Natural killer cell treated with Interleukin-12 subunit alpha and Interleukin-12 subunit beta and Interleukin-15 and Interleukin-18, amount 100 ng/mL, for 72 hours (primary cell): Measurements from ENCODE around the gene ANKRD7. TPM values are rescaled to one million over a fixed set of nuclear protein-coding genes. Genes with fewer than 3 reads are reported as not detected.

Source experiments
- ATAC-seq, 2 donors: fragments of 150-1000 bp; cut with Tn5 transposase in 1 of 2; sonication (Bioruptor Pico), chemical (Tn5 transposase) in 1 of 2; 2 replicates each; pipeline ENCODE4 v1.10.0; 2021
- DNase-seq: peaks from one replicate; pipeline ENCODE4 v3.0.0; 2022; ENCODE audit warnings: low spot score
- H3K27ac Mint-ChIP-seq, 2 donors: 1 replicate in 1 of 2; 2 replicates in 1 of 2; pipeline ENCODE4 v1.8.0; 2022; ENCODE audit warnings: mixed read lengths in 2 of 2, mild to moderate bottlenecking in 1 of 2, moderate library complexity in 1 of 2
- H3K27me3 Mint-ChIP-seq, 2 donors: 1 replicate in 1 of 2; 2 replicates in 1 of 2; pipeline ENCODE4 v1.8.0; 2022; ENCODE audit warnings: mixed read lengths in 2 of 2
- H3K36me3 Mint-ChIP-seq: one replicate; pipeline ENCODE4 v1.8.0; 2022; ENCODE audit warnings: mixed read lengths
- H3K4me1 Mint-ChIP-seq, 2 donors: 1 replicate in 1 of 2; 2 replicates in 1 of 2; pipeline ENCODE4 v1.8.0; 2022; ENCODE audit warnings: low read depth in 2 of 2, mixed read lengths in 2 of 2, mild to moderate bottlenecking in 1 of 2
- H3K4me3 Mint-ChIP-seq: one replicate; pipeline ENCODE4 v1.8.0; 2022; ENCODE audit warnings: mixed read lengths
- H3K9me3 Mint-ChIP-seq: 2 replicates; pipeline ENCODE4 v1.8.0; 2022; ENCODE audit warnings: mixed read lengths
- total RNA-seq, 2 donors: library from RNA; stranded (reverse); gene quantifications; one replicate each; pipeline ENCODE4 v1.2.3, GENCODE V29; 2022

Gene ANKRD7
- total RNA-seq, 2 donors from 2014 or later: not detected

DNA sequence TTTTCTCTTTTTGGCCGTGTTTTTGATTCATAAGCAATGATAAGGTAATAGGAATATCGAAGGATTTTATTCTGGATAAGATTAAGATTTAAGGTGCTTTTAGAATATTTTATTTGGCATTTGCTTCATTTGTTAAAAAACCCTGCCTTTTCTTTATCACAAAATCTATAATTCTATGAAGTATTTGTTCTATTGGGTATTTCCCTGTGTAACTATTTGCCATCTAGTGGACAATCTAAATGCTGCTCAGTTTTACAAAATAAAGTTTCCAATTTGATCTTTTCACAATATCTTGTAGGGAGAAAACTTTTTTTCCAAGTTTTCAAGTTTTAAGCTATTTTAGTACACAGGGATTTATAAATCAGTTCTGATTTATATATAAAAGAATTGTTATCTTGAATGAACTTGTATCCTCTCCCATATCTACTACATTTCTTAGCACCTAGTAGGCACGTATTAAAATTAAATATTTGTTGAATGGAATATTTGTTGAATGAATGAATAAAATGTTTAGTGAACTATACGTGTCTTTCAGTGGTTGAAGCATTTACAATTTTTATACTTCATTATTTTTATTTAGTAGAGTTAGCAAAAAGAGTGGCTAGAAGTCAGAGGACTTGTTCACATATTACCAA lies 26.5 kb downstream of the ANKRD7 start:
- H3K4me3 Mint-ChIP-seq: no peak overlapping the region
- peaks cover 3 to 18% of the 10 kb centered on the region in 2 donors for H3K27me3 Mint-ChIP-seq
- H3K36me3 Mint-ChIP-seq: no peaks in the 10 kb centered on the region
- DNase-seq: no peak
- H3K4me1 Mint-ChIP-seq: no peaks in the 10 kb centered on the region
- ATAC-seq: no peak
- H3K9me3 Mint-ChIP-seq: no peaks in the 10 kb centered on the region
- no peak overlapping the region for H3K27ac Mint-ChIP-seq

DNA sequence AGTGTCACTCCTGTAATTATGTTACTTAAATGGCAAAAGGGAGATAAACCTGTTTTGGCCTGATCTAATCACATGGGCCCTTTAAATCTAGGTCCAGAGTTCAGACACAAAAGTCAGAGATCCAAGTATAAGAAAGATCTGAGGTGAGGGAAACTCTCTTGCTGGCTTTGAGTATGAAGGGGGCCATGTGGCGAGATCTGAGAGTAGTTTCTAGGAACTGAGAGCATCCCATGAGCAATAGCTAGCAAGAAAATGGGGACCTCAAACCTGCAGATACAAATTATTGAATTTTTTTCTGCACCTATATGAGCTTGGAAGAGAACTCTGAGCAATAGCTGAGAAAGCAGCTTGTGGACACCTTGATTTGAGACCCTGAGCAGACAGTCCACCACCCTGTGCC lies 27.6 kb downstream of the ANKRD7 start:
- H3K4me3 Mint-ChIP-seq: no peak overlapping the region
- DNase-seq (no peak), ATAC-seq (no peak)
- no peaks in the 10 kb centered on the region for H3K4me1 Mint-ChIP-seq
- no peaks in the 10 kb centered on the region for H3K36me3 Mint-ChIP-seq
- H3K9me3 Mint-ChIP-seq: no peaks in the 10 kb centered on the region
- no peak overlapping the region for H3K27ac Mint-ChIP-seq
- H3K27me3 Mint-ChIP-seq: peaks cover 3 to 18% of the 10 kb centered on the region in 2 donors

DNA sequence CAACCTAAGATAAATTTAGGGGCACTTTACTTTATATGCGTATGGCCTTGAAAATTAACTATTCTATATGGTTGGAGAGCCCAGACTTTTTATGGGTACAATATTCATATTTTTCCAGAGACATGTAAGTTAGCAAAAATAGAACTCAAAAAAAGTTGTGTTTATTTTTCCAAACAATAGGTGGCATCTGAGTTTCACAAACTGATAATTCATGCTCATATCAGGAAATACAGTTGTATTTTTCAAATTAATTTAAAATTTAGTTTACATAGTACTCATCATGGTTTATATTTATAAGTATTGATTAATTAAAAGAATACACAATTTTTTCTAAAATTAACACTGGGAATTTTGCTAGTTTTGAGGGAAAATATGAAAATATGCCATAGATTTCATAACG lies 34.6 kb downstream of the ANKRD7 start:
- ATAC-seq (no peak), DNase-seq (no peak)
- Mint-ChIP-seq H3K4me1 (no peaks in the 10 kb centered on the region), H3K36me3 (no peaks in the 10 kb centered on the region), H3K27me3 (peaks cover 5 to 11% of the 10 kb centered on the region in 2 donors), H3K9me3 (no peaks in the 10 kb centered on the region), H3K27ac (no peak overlapping the region), H3K4me3 (no peak overlapping the region)

DNA sequence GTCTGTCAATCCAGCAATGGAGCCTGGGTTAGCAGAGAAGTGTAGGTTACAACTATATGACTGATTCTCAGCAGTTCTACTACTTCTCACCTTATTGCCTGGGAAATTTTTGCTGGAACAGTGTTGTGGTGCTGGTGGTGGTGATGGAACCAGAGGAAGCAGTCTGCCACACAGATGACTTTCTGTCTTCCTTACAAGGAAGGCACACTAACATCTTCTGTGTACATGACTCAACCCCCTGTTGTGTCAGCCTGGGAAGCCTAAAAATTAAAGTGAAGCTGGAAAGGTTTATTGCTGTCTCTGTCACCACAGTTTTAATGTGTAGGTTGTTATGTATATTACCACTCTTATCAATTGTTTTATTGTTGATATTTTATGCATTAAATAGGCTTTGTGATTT lies 40.3 kb downstream of the ANKRD7 start:
- no peak overlapping the region for H3K27ac Mint-ChIP-seq
- H3K27me3 Mint-ChIP-seq: peaks cover 9 to 29% of the 10 kb centered on the region in 2 donors
- no peak for DNase-seq
- H3K36me3 Mint-ChIP-seq: no peaks in the 10 kb centered on the region
- peaks cover 3% of the 10 kb centered on the region for H3K9me3 Mint-ChIP-seq
- no peak overlapping the region for H3K4me3 Mint-ChIP-seq
- ATAC-seq: no peak
- H3K4me1 Mint-ChIP-seq: no peaks in the 10 kb centered on the region

DNA sequence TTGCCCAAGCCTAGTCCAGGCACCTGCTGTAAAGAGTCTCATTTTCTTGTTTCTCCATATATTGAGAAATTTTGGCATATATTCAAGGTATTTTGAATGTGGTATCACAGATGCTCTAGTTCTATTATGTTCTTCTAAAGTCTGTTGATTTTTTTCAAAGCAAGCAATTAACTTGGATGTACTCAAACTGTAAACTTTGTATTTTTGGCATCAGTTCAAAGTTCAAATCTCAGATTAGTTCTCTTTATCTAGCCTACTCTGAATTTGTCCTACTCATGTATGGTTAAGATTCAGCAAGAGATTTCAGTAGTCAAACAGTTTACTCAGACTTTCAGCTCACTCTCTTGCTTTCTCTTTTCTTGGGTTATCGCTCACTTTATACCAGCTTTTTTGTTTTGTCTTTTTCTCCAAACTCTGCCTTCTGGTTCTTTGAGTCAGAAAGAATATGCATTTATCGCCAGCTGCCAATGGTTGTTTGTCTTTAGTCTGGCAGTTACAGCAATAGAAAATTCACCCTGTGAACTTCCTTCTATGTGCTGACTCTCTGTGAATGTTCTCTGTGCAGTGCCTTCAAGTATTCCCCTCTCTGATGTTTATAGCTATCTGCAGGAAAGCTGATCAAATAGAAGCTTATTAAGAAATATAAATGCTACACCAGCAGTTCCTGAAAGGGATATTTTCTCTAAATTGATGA lies 56.0 kb downstream of the ANKRD7 start:
- H3K27me3 Mint-ChIP-seq: peaks cover 21 to 53% of the 10 kb centered on the region in 2 donors
- ATAC-seq: no peak
- peaks cover 4% of the 10 kb centered on the region for H3K36me3 Mint-ChIP-seq
- H3K4me3 Mint-ChIP-seq: no peak overlapping the region
- H3K9me3 Mint-ChIP-seq: peaks cover 5% of the 10 kb centered on the region
- H3K27ac Mint-ChIP-seq: no peak overlapping the region
- H3K4me1 Mint-ChIP-seq: no peaks in the 10 kb centered on the region
- no peak for DNase-seq

DNA sequence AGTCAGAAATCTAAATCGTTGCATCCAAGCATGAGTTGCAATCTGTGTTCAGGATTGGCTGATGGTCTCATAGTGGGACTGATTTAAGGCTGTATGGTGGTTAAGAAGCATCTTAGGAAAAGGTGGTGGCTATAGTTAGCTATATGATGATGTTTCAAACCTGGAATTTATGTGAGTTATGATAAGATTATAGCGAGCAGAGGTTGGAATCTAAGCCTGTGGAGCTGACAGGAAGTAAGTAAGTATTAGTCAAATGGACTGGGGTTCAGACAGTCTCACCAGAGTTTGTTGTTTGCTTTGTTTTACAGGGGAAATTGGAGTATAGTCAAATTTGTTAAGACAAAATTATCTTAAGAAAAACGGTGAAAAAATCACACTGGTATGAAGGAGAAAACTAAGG lies 56.7 kb downstream of the ANKRD7 start:
- H3K27me3 Mint-ChIP-seq: peaks cover 21 to 48% of the 10 kb centered on the region in 2 donors
- DNase-seq (no peak), ATAC-seq (no peak)
- peaks cover 5% of the 10 kb centered on the region for H3K9me3 Mint-ChIP-seq
- no peak overlapping the region for H3K27ac Mint-ChIP-seq
- H3K4me3 Mint-ChIP-seq: no peak overlapping the region
- H3K36me3 Mint-ChIP-seq: peaks cover 4% of the 10 kb centered on the region
- no peaks in the 10 kb centered on the region for H3K4me1 Mint-ChIP-seq

DNA sequence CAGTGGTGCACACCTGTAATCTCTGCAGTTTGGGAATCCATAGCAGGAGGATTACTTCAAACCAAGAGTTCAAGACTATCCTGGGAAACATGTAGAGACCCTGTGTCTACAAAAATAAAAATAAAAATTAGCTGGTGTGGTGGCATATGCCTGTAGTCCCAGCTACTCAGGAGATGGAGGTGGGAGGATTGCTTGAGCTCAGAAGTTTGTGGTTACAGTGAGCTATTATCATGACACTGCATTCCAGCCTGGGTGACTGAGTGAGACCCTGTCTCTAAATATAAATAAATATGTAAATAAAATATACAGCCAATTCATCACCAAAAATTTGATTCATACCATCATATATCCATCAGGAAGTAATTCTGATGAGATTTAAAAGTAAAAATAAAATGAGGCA lies 60.9 kb downstream of the ANKRD7 start:
- ATAC-seq: no peak
- Mint-ChIP-seq H3K27ac (no peak overlapping the region), H3K36me3 (peaks cover 24% of the 10 kb centered on the region), H3K4me1 (peaks cover 21 to 30% of the 10 kb centered on the region in 2 donors), H3K4me3 (no peak overlapping the region), H3K9me3 (peaks cover 14% of the 10 kb centered on the region), H3K27me3 (peaks cover 16 to 41% of the 10 kb centered on the region in 2 donors)
- no peak for DNase-seq

DNA sequence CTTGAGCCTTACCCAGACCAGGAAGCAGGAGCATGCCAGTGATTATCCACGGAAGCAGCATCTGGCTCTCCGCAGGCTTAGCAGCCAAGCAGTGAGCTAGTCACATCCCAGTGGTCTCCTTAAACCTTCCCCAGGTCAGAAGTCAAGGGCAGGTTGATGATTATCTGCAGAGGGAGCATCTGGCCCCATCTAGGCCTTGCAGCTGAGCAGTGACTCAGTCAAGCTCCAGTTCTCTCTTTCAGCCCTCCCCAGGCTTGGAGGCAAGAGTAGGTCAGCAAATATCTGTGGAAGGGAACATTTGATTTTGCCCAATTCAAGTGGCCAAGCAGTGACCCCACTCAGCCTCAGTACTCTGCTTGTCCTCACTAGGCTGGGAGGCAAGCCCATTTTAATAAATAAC lies 61.6 kb downstream of the ANKRD7 start:
- H3K4me1 Mint-ChIP-seq: peaks cover 21 to 30% of the 10 kb centered on the region in 2 donors
- H3K9me3 Mint-ChIP-seq: peaks cover 11% of the 10 kb centered on the region
- no peak for DNase-seq
- H3K27me3 Mint-ChIP-seq: peaks cover 10 to 35% of the 10 kb centered on the region in 2 donors
- H3K4me3 Mint-ChIP-seq: no peak overlapping the region
- ATAC-seq: no peak
- peaks cover 25% of the 10 kb centered on the region for H3K36me3 Mint-ChIP-seq
- no peak overlapping the region for H3K27ac Mint-ChIP-seq

DNA sequence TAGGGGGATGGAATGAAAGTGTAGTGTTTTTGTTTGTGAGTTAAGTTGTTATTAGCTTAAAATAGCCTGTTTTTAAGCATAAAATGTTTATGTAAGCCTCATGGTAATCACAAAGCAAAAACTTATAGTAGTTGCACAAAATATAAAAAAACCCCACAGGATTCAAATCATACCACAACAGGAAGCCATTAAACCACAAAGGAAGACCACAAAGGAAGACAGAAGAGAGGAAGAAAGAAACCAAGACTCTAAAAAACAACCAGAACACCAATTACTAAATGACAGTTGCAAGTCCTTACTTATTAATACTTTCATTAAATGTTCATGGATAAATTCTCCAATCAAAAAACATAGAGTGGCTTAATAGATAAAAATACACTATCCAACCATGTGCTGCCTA lies 63.6 kb downstream of the ANKRD7 start:
- Mint-ChIP-seq H3K36me3 (peaks cover 22% of the 10 kb centered on the region), H3K27ac (peak overlapping the region; percentile 64 to 76), H3K4me1 (peaks cover 21 to 30% of the 10 kb centered on the region in 2 donors), H3K27me3 (peaks cover 8 to 20% of the 10 kb centered on the region in 2 donors), H3K4me3 (peak overlapping the region; percentile 73), H3K9me3 (peaks cover 12% of the 10 kb centered on the region)
- no peak for DNase-seq
- peak; percentile 70 to 75 for ATAC-seq

DNA sequence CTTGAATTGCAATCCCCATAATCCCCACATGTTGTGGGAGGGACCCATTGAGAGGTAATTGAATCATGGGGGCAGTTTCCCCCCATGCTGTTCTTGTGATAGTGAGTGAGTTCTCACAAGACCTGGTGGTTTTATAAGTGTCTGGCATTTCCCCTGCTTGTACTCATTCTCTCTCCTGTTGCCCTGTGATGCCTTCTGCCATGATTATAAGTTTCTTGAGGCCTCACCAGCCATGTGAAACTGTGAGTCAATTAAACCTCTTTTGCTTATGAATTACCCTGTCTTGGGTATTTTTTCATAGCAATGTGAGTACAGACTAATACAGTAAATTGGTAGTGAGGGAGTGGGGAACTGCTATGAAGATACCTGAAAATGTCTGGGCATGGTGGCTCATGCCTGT lies 65.0 kb downstream of the ANKRD7 start:
- Mint-ChIP-seq H3K9me3 (peaks cover 12% of the 10 kb centered on the region), H3K36me3 (peaks cover 22% of the 10 kb centered on the region), H3K27ac (peak overlapping the region in 1 of 2 donors; percentile 22), H3K27me3 (peaks cover 8 to 20% of the 10 kb centered on the region in 2 donors), H3K4me3 (peak overlapping the region; percentile 8), H3K4me1 (peaks cover 21 to 30% of the 10 kb centered on the region in 2 donors)
- peak in 1 of 2 donors; percentile 57 for ATAC-seq
- DNase-seq: no peak

Other genes with a start within 250 kb of the ANKRD7 start
- 10 to 100 TPM; 37.3 to 48.0 TPM for gene LSM8, start 40.5 kb upstream of the ANKRD7 start, total RNA-seq